GM19328 (cell line): ENCODE measurements around the gene GALNT12.
A peak's percentile ranks its signal among the peaks of the same experiment; 100 is the strongest.

Source experiments
- ATAC-seq: cut with Tn5 transposase; IDR thresholded peaks from one replicate; pipeline ENCODE4 v1.9.1; 2021; ENCODE audit warnings: mild to moderate bottlenecking, moderate library complexity; ENCODE audit not compliant: unreplicated experiment

The GALNT12 gene

GRCh38 chr9:98781588-98782383, 25.7 kb upstream of the GALNT12 start:
- no peak for ATAC-seq

GRCh38 chr9:98783518-98784226, 23.8 kb upstream of the GALNT12 start:
- ATAC-seq = no peak

- no peak for ATAC-seq
These were observed 22.4 kb upstream of the GALNT12 start for GRCh38 chr9:98784831-98785806.

GRCh38 chr9:98786750-98787510, 20.5 kb upstream of the GALNT12 start:
- ATAC-seq = no peak

- ATAC-seq = no peak
These were observed 19.6 kb upstream of the GALNT12 start for GRCh38 chr9:98787766-98788335.

- ATAC-seq = no peak
These were observed 17.9 kb upstream of the GALNT12 start for GRCh38 chr9:98789483-98790133.

GRCh38 chr9:98790134-98790841, 17.2 kb upstream of the GALNT12 start:
- no peak for ATAC-seq

- no peak for ATAC-seq
These were observed 16.4 kb upstream of the GALNT12 start for GRCh38 chr9:98790842-98791607.

- ATAC-seq = no peak
These were observed 15.6 kb upstream of the GALNT12 start for GRCh38 chr9:98791608-98792490.

GRCh38 chr9:98793031-98793430, 14.4 kb upstream of the GALNT12 start:
- ATAC-seq = no peak

GRCh38 chr9:98794802-98795201, 12.7 kb upstream of the GALNT12 start:
- no peak for ATAC-seq

- ATAC-seq = no peak
These were observed 12.0 kb upstream of the GALNT12 start for GRCh38 chr9:98795295-98795955.

GRCh38 chr9:98795970-98796363, 11.5 kb upstream of the GALNT12 start:
- ATAC-seq = peak; percentile 39

- peak; percentile 89 for ATAC-seq
These were observed 10.9 kb upstream of the GALNT12 start, which contains the start of gene ANKS6 for GRCh38 chr9:98796364-98797101. Gene ANKS6 (minus strand): TSS chr9:98796555. CDS start chr9:98796491, 64 bp downstream.

- no peak for ATAC-seq
These were observed 10.0 kb upstream of the GALNT12 start for GRCh38 chr9:98797491-98797890.

- ATAC-seq = no peak
These were observed 9.2 kb upstream of the GALNT12 start for GRCh38 chr9:98798254-98798653.
